Measurements from ENCODE around the gene ZNF142. TPM values are rescaled to one million over a fixed set of nuclear protein-coding genes. Genes with fewer than 3 reads are reported as not detected.

ZNF142 gene
- polyA plus RNA-seq, 3 donors from 2014 or later = 2.8 to 18.2 TPM; not detected in 1

DNA sequence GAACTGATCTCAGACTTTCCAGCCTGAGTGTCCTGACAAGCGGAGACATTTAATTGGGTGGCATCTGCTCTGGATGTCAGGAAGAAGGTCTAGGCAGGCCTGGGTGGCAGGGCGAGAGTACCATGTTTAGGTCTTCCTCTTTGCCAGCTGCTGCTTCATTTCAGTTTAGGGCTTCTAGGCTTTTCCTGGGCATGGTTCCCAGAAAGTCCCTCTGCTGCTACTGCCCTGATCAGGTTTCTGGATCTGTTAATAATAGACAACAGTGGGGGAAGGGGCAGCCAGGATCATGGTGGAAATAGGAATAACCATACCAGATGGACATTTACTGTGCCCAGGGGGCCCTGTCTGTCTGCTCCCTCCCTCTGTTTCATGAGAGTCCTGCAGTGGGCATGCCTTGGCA lies 54.0 kb downstream of the ZNF142 start:
- H3K4me3 Mint-ChIP-seq = no peak overlapping the region
- H3K9me3 Mint-ChIP-seq = no peaks in the 10 kb centered on the region
- no peaks in the 10 kb centered on the region for H3K4me1 Mint-ChIP-seq
- no peaks in the 10 kb centered on the region for H3K36me3 Mint-ChIP-seq
- DNase-seq = no peak
- H3K27me3 Mint-ChIP-seq (ENCODE audit: low read depth in 3 of 3) = peaks cover 0 to 3% (median 0%) of the 10 kb centered on the region in 3 donors
- H3K27ac Mint-ChIP-seq = no peak overlapping the region

Other genes with a start within 250 kb of the ZNF142 start
- gene VIL1, start 240.5 kb downstream of the ZNF142 start, polyA plus RNA-seq = under 1 TPM in 2 of 3 donors, not detected in 1; 0.47 to 0.63 TPM
- gene USP37, start 91.3 kb downstream of the ZNF142 start, polyA plus RNA-seq = 1 to 10 TPM; 4.3 to 7.7 (median 6.1) TPM
- 10 to 100 TPM; 17.7 to 22.3 (median 19.9) TPM for gene CNOT9, start 90.8 kb downstream of the ZNF142 start, polyA plus RNA-seq
- gene PLCD4, start 51.7 kb downstream of the ZNF142 start, polyA plus RNA-seq = under 1 TPM in 1 of 3 donors, not detected in 2; 0.71 TPM
- gene BCS1L, start 60 bp upstream of the ZNF142 start, polyA plus RNA-seq = 10 to 100 TPM; 15.7 to 25.3 (median 16.8) TPM
- gene RNF25, start 12.4 kb upstream of the ZNF142 start, polyA plus RNA-seq = 10 to 100 TPM in 2 of 3 donors, 1 to 10 TPM in 1; 7.7 to 16.7 (median 16.3) TPM
- gene STK36, start 12.5 kb upstream of the ZNF142 start, polyA plus RNA-seq = 1 to 10 TPM; 3.0 to 3.9 (median 3.9) TPM
- 1 to 10 TPM in 2 of 3 donors, under 1 TPM in 1; 0.14 to 5.4 (median 3.8) TPM for gene TTLL4, start 51.2 kb upstream of the ZNF142 start, polyA plus RNA-seq
- under 1 TPM in 2 of 3 donors, not detected in 1; 0.34 to 0.60 TPM for gene CYP27A1, start 122.5 kb upstream of the ZNF142 start, polyA plus RNA-seq
- gene PRKAG3, start 172.2 kb upstream of the ZNF142 start, polyA plus RNA-seq = not detected
- gene WNT6, start 200.2 kb upstream of the ZNF142 start, polyA plus RNA-seq = under 1 TPM in 1 of 3 donors, not detected in 2; 0.22 TPM
- under 1 TPM in 1 of 3 donors, not detected in 2; 0.19 TPM for gene WNT10A, start 221.2 kb upstream of the ZNF142 start, polyA plus RNA-seq